Lower leg skin (tissue), 3 donors: Measurements from ENCODE around the gene CBFA2T3.

ENCODE experiments used
- CTCF ChIP-seq, 3 donors: fragments of 450-650 bp; IDR thresholded peaks; one replicate each; pipeline ENCODE4 v1.5.1; 2016; ENCODE audit warnings: antibody characterized with exemption in 3 of 3, mild to moderate bottlenecking in 3 of 3, moderate library complexity in 2 of 3
- POLR2A ChIP-seq, 2 donors: fragments of 450-650 bp; IDR thresholded peaks; one replicate each; pipeline ENCODE4 v1.6.1; 2016 to 2017; ENCODE audit warnings: antibody characterized with exemption in 2 of 2, mild to moderate bottlenecking in 1 of 2, moderate library complexity in 1 of 2

GRCh38 chr16:88931936-88932335 lies 45.1 kb downstream of the CBFA2T3 start:
- TF ChIP-seq CTCF (IDR thresholded peaks at IDR 0.05): no peak
- no peak for TF ChIP-seq POLR2A (IDR thresholded peaks at IDR 0.05)
